SU-DHL-6 (cell line): ENCODE results near the gene TAOK1.

Experiments
- EZH2phosphoT487 ChIP-seq: fragments of 200-600 bp; sonication (generic), shearing (Covaris generic); conservative IDR thresholded peaks from 2 replicates; pipeline ENCODE4 v1.6.1; 2018; ENCODE audit warnings: mild to moderate bottlenecking, antibody characterized with exemption, low read length, moderate library complexity, mixed read lengths
- TF ChIP-seq, protein P1 (sequence below): fragments of 200-600 bp; sonication (generic); IDR thresholded peaks from one replicate; pipeline ENCODE4 v1.5.1; 2017; ENCODE audit warnings: antibody characterized with exemption, mild to moderate bottlenecking, low read length, moderate library complexity; ENCODE audit not compliant: insufficient read depth, poor library complexity, severe bottlenecking

DNA sequence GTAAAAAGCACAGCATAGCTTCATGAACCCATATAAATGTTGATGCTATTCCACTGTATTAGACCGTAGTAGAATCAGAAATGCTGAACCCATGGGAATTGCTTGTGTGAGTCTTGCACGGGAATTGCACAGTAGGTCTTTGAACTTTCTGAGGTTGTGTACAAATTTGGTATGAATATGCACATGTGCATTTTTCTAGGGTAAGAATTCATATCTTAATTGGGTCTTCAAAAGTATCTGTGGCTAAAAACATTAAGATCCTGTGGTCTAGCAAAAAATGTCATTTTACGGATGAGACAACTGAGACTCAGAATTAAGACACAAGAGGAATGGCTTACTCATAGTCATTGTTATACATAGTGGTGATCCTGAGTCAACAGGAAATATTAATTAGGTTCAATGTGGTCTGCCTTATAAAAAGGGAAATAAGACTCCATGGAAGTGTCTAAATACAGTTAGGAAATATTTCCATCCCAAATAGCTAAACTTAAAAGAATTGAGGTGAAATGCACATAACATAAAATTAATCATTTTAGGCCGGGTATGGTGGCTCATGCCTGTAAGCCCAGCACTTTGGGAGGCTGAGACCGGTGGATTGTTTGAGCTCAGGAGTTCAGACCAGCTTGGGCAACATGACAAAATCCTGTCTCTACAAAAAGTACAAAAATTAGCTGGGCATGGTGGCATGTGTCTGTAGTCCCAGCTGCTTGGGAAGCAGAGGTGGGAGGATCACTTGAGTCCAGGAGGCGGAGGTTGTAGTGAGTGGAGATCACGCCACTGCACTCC lies 22.8 kb downstream of the TAOK1 start:
- TF ChIP-seq, protein P1, sequence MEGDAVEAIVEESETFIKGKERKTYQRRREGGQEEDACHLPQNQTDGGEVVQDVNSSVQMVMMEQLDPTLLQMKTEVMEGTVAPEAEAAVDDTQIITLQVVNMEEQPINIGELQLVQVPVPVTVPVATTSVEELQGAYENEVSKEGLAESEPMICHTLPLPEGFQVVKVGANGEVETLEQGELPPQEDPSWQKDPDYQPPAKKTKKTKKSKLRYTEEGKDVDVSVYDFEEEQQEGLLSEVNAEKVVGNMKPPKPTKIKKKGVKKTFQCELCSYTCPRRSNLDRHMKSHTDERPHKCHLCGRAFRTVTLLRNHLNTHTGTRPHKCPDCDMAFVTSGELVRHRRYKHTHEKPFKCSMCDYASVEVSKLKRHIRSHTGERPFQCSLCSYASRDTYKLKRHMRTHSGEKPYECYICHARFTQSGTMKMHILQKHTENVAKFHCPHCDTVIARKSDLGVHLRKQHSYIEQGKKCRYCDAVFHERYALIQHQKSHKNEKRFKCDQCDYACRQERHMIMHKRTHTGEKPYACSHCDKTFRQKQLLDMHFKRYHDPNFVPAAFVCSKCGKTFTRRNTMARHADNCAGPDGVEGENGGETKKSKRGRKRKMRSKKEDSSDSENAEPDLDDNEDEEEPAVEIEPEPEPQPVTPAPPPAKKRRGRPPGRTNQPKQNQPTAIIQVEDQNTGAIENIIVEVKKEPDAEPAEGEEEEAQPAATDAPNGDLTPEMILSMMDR = no peak
- TF ChIP-seq EZH2phosphoT487 = no peak
